Measurements from ENCODE around the gene ALKBH4.
"Not testable (repeated sequence)": the region's sequence is repeated elsewhere in the genome, so short reads cannot be mapped to it uniquely, and the experiment has no call there.

The ALKBH4 gene

DNA sequence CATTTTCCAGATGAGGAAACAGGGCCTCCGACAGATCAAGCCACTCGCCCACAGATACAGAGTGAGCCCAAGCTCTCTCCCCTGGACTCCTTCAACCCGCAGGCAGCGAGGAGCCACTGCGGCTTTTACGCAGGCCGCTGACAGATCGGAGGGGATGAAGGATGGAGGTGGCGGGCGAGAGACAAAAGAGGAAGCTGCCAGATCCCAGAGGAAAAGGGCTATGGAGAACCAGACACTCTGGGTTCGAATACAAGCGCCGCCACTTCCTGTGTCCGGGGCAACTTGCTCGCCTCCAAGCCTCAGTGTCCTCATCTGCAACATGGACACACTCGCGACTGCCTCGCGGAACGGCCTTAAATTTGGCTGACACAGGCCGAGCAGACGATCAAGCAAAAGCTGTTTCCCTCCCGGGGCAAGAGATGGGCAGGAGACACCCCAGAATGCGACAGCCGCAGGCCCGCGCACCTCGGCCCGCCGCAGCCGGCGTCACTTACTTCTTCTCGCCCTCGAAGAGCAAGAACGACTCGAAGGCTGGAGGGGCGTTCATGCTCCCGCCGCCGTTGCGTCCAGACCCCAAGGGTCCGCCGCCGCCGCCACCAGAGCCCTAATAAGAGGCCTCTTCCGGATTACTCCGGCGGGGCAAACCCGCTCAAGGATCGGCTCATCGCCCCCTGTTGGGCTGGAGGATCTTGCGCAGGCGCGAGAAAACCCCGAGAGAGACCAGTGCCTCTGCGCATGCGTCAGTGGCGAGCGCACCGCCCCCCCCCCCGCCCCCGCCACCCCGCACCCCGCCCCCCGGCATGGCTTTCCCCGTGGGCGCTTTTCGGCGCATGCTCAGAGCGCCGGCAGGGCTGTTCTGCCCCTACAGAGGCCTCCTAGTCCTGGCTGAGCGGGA is 13.9 kb upstream of the ALKBH4 start, which contains the start of gene POLR2J:
Gene POLR2J, minus strand, starts transcription at position 609 of the 895 bp plus-strand sequence. Its CDS starts 62 bp downstream, at position 547.
- DNase-seq, result not testable (repeated sequence)

GRCh38 chr7:102474736-102475435 is 10.2 kb upstream of the ALKBH4 start:
- not testable (repeated sequence) for DNase-seq

DNA sequence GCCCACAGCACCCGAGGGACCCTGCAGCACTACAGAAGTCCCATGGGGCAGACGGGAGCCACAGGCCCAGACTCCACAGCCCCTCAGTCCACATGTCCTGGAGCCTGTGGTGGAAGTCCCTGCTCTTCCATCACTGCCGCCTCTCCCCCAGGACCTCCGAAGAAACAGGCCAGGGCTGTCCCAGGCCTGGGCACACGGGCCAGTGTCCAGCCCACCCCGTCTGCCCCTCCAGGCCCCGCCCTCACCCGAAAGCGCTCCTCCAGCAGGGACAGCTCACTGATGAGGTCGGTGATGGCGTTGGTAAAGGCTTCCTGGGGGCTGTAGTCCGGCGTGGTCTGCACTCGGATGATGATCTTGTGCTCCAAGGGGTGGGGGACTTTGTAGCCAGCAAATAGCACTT is 9.5 kb upstream of the ALKBH4 start:
- DNase-seq, result not testable (repeated sequence)

GRCh38 chr7:102473271-102473991 is 8.8 kb upstream of the ALKBH4 start:
- no peak for DNase-seq

GRCh38 chr7:102472126-102473041 is 7.7 kb upstream of the ALKBH4 start:
- DNase-seq, result no peak

DNA sequence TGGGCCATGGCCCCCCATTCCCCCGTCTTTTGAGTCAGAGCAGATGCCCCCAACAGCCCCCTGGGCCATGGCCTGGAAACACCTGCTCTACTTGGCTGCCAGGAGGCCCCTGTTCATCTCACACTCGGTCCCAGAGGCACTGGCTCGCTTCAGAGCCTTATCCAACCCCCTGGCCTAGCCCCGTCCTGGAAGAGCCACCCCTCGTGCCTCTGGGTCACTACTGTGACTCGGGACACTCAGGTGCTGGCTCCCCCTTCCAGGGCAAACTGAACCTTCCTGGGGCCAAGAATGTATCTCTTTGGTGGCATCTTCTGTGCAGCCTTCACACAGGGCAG is 7.1 kb upstream of the ALKBH4 start:
- no peak for DNase-seq

GRCh38 chr7:102469972-102470825 is 5.5 kb upstream of the ALKBH4 start:
- DNase-seq, result no peak

DNA sequence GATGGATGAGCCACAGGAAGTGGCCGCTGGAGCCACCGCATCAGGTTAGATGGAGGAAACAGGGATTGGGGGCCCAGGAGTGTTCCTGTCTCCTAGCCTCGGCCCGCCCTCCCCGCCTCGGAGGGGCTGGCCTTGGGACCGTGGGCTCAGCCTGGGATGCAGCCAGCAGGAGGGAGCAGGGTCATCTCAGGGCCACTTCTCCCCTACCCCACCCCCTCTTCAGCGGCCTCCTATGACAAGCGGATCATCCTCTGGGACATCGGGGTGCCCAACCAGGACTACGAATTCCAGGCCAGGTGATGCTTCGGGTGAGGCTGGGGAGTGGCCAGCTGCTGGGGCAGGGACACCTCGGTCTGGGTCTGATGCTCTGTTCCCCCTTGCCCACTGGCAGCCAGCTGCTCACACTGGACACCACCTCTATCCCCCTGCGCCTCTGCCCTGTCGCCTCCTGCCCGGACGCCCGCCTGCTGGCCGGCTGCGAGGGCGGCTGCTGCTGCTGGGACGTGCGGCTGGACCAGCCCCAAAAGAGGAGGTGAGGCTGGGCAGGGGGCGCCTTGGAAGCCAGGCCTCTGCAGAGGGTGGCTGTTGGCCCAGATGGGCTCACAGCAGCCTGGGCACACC is 4.8 kb upstream of the ALKBH4 start:
- no peak for DNase-seq

GRCh38 chr7:102468478-102469350 is 4.1 kb upstream of the ALKBH4 start:
- DNase-seq, result no peak

DNA sequence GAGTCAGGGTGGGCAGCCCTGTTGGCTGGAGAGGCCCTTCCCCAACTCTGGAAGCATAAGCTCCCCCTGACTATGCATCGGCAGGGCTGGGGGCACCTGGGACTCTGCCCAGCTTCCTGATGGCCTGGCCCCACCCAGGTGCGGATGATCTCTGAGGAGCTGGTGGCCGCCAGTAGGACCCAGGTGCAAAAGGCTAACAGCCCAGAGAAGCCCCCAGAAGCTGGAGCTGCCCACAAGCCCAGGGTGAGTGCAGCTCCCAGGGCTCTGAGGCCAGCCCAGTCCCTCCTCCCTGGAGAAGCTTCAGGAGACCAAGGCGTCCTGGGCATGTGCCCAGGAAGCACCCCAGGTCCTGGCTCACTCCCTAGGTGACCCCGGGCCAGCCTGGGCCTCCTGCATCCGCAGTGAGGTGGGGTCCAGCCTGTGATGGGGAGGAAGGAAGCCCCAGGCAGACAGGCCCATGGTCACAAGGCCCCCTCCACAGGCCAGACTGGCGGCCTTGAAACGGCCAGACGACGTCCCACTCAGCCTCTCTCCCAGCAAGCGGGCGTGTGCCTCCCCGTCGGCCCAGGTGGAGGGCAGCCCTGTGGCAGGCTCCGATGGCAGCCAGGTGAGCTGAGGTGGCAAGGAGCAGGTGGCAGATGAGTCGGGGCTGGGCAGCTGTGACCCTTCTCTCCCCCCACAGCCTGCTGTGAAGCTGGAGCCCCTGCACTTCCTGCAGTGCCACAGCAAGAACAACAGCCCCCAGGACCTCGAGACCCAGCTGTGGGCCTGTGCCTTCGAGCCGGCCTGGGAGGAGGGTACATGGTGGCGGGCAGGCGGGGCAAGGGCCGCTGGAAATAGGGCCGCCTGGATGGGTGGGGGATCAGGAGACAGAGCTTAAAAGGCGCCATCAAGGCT is 3.2 kb upstream of the ALKBH4 start:
- no peak for DNase-seq

GRCh38 chr7:102466097-102466496 is 1.4 kb upstream of the ALKBH4 start:
- no peak for DNase-seq

DNA sequence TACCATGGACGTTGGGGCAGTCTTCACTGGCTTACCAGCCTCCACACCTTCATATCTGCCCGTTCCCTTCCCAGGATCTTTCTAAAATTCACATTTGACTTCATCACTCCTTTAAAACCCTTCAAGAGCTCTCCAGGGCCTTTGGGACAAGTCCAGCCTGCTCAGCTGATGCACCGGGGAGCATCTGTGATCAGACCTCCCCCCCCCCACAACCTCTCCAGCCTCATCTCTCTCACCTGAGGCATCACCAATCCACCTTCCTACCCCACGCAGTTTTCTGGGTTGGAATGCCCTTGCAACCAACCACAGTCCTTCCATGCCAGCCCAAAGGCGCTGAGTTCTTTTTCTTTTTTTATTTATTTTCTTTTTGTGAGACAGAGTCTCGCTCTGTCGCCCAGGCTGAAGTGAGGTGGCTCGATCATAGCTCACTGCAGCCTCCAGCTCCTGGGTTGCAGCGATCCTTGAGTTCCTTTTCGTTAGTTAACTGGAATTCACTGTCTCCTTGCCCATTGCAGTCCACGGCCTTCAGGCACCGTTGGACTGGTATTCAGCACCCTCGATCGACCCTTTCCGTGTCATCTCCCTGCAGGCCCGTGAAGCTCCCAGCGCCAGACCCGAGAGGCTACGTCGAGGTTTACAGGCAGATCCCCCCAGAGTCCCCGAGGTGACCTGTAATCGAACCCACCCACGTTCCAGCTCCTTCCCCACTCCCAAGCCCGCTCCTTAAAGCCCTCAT is 654 bp downstream of the ALKBH4 start:
- DNase-seq, result no peak

DNA sequence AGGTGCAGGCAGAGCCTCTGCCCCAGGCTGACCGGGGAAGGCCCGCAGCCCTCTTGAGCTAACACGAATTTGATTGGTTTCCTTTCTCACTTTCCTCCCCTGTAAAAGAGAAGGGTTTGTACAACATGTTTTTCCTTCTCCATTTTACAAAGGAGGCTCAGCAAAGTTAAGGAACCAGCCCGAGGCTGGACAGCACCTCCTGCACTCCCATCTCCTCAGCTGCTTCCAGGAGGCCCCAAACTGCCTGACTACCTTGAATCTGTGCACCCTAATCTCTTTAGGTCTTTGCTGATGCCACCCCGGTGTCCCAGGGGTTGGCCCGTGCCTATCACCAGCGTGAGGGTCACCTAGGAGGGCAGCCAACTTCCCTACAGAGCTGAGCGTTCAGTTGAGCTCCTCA is 4.2 kb downstream of the ALKBH4 start:
- DNase-seq, result no peak

GRCh38 chr7:102459221-102459844 is 5.3 kb downstream of the ALKBH4 start:
- no peak for DNase-seq

GRCh38 chr7:102457352-102457924 is 7.2 kb downstream of the ALKBH4 start:
- DNase-seq, result no peak

DNA sequence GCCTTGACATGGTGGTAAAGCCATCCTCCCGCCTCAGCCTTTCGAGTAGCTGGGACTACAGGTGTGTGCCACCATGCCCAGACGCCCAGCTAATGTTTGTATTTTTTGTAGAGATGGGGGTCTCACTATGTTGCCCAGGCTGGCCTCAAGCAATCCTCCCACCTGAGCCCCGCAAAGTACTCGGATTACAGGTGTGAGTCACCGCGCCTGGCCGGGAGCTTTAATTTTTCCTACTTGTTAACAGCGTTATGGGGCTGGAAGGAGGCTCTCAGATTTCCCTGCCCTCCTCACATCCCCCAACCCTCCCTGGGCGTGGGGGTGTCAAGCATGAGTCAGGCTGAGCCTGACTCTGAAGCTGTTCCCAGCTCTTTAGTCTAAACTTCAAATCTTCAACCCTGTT is 8.3 kb downstream of the ALKBH4 start:
- no peak for DNase-seq

- DNase-seq, result no peak
Measured at GRCh38 chr7:102455596-102455995, 9.1 kb downstream of the ALKBH4 start.

Data from NCI-H1417 (cell line).